ENCODE data around the gene LILRA6.

DNA sequence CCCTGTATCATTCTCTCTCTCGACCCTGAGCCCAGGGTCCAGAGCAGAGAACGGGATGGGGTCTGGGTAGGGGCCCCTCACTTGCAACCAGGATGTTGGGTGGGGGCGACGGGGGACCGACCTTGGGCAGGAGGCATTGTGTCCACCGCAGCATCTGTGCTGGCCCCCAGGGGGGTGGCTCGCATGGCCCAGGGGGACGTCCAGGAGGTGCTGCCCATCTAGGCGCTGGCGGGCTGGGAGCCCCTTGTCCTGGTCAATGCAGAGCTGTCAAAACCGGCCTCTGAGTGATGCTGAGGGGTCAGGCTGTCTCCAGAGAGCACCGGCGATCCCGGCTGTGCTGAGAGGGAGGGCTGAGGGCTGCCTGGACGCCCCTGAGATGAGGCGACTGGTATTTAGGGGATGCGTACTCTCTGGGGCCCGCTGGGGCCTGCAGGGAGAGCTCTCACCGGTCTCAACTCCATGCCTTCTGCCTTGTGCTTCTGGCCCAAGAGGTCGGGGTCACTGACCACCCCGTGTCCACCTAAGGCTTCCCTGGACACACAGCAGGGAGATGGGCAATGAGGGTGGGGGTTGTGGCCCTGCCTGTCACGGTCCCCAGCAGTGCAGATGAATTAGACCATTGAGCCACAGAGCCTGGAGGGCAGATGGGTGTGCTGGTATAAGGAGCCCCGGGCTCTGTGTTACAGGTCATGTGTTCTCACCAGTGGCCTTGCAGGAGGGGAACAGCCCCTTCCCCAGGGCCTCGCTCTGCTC, 33.4 kb downstream of the LILRA6 start:
- TF ChIP-seq, protein P1, sequence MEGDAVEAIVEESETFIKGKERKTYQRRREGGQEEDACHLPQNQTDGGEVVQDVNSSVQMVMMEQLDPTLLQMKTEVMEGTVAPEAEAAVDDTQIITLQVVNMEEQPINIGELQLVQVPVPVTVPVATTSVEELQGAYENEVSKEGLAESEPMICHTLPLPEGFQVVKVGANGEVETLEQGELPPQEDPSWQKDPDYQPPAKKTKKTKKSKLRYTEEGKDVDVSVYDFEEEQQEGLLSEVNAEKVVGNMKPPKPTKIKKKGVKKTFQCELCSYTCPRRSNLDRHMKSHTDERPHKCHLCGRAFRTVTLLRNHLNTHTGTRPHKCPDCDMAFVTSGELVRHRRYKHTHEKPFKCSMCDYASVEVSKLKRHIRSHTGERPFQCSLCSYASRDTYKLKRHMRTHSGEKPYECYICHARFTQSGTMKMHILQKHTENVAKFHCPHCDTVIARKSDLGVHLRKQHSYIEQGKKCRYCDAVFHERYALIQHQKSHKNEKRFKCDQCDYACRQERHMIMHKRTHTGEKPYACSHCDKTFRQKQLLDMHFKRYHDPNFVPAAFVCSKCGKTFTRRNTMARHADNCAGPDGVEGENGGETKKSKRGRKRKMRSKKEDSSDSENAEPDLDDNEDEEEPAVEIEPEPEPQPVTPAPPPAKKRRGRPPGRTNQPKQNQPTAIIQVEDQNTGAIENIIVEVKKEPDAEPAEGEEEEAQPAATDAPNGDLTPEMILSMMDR (conservative IDR thresholded peaks at IDR 0.05; ENCODE audit: low read length): no peak
- TF ChIP-seq EZH2phosphoT487 (IDR thresholded peaks at IDR 0.05; ENCODE audit: borderline replicate concordance, low read depth, low read length): no peak
